Endothelial cell of umbilical vein (primary cell): Measurements from ENCODE around the gene PRAF2. TPM values are rescaled to one million over a fixed set of nuclear protein-coding genes. Genes with fewer than 3 reads are reported as not detected.

Experiments used
- BruUV-seq: library from RNA; stranded (reverse); fragments of 400-500 nt; replicated peaks from 2 replicates; lab custom pipeline; 2021; lab: Mats Ljungman, UMichigan
- CTCF ChIA-PET: fragments of 300-600, 350-600 bp; sonication (Branson Sonifier 250); formaldehyde crosslinking; loops from one replicate; lab custom pipeline; 2021; ENCODE audit warnings: antibody characterized with exemption, inconsistent platforms; lab: Charles Lee
- POLR2A ChIA-PET: fragments of 300-600, 350-600 bp; sonication (Branson Sonifier 250); formaldehyde crosslinking; loops from one replicate; lab custom pipeline; 2021; ENCODE audit warnings: antibody characterized with exemption, inconsistent platforms; lab: Charles Lee
- DNase-seq: peaks from one replicate; pipeline ENCODE4 v3.0.0-alpha.2; 2011; ENCODE audit warnings: low read depth, low spot score
- FAIRE-seq: peaks from 2 replicates; lab custom pipeline; 2011; peaks lifted over from hg19 to GRCh38; lab: Jason Lieb, UNC
- H2AFZ ChIP-seq: 2 replicates; pipeline ENCODE4 v1.6.0; 2012; ENCODE audit warnings: low read depth, low read length, control low read depth, inconsistent platforms
- H3K27ac ChIP-seq: 2 replicates; pipeline ENCODE4 v1.5.1; 2011; ENCODE audit warnings: low read depth, mild to moderate bottlenecking, control low read depth, low read length, moderate library complexity; ENCODE audit not compliant: insufficient read depth
- H3K27me3 ChIP-seq, 2 experiments: 2 replicates each; pipeline versions ENCODE4 v1.6.0 to v1.6.1; 2011; ENCODE audit warnings: low read length in 2 of 2, mixed read lengths in 1 of 2; ENCODE audit not compliant: control insufficient read depth in 2 of 2, insufficient read depth in 2 of 2
- H3K36me3 ChIP-seq, 2 experiments: 2 replicates in 1 of 2; 3 replicates in 1 of 2; pipeline ENCODE4 v1.5.1; 2011; ENCODE audit warnings: low read length in 2 of 2, mild to moderate bottlenecking in 1 of 2, moderate library complexity in 1 of 2; ENCODE audit not compliant: control insufficient read depth in 2 of 2, insufficient read depth in 2 of 2; ENCODE audit errors: extremely low read depth in 1 of 2
- H3K4me1 ChIP-seq: 3 replicates; pipeline ENCODE4 v1.5.1; 2011; ENCODE audit warnings: mild to moderate bottlenecking, low read length; ENCODE audit not compliant: control insufficient read depth, insufficient read depth; ENCODE audit errors: extremely low read depth
- H3K4me2 ChIP-seq: 2 replicates; pipeline ENCODE4 v1.6.1; 2011; ENCODE audit warnings: low read length, control low read depth, mixed read lengths; ENCODE audit not compliant: insufficient read depth
- H3K4me3 ChIP-seq, 3 experiments: fragments of 200-600 bp in 1 of 3; sonication (generic), shearing (Covaris generic) in 1 of 3; replicated peaks in 1 of 3; 2 replicates each; pipeline ENCODE4 v1.5.1; 2011 to 2016; ENCODE audit warnings: control low read depth in 3 of 3, low read length in 3 of 3, mild to moderate bottlenecking in 2 of 3, inconsistent platforms in 1 of 3, low read depth in 1 of 3, moderate library complexity in 1 of 3; ENCODE audit not compliant: insufficient read depth in 1 of 3
- H3K79me2 ChIP-seq: 2 replicates; pipeline ENCODE4 v1.6.0; 2012; ENCODE audit warnings: low read length, inconsistent platforms; ENCODE audit not compliant: control insufficient read depth, insufficient read depth
- H3K9ac ChIP-seq: replicated peaks from 2 replicates; pipeline ENCODE3; 2011; ENCODE audit warnings: low read length, control low read depth; ENCODE audit not compliant: insufficient read depth; ENCODE audit errors: extremely low read depth
- H3K9me1 ChIP-seq: replicated peaks from 3 replicates; pipeline ENCODE4 v1.6.0; 2011; ENCODE audit warnings: mild to moderate bottlenecking, low read length; ENCODE audit not compliant: control insufficient read depth, insufficient read depth; ENCODE audit errors: extremely low read depth
- H3K9me3 ChIP-seq: replicated peaks from 2 replicates; pipeline ENCODE4 v1.5.1; 2012; ENCODE audit warnings: low read length, inconsistent platforms; ENCODE audit not compliant: control insufficient read depth, insufficient read depth
- H4K20me1 ChIP-seq: replicated peaks from 2 replicates; pipeline ENCODE3; 2011; ENCODE audit warnings: mild to moderate bottlenecking, low read length; ENCODE audit not compliant: control insufficient read depth, insufficient read depth; ENCODE audit errors: extremely low read depth
- CTCF ChIP-seq, 2 donors: IDR thresholded peaks; 1 replicate in 1 of 2; 2 replicates in 1 of 2; pipeline ENCODE4 v1.5.1; 2011; ENCODE audit warnings: low read length in 2 of 2, mild to moderate bottlenecking in 2 of 2, moderate library complexity in 2 of 2, control low read depth in 1 of 2, inconsistent platforms in 1 of 2, low read depth in 1 of 2; ENCODE audit not compliant: insufficient read depth in 1 of 2; ENCODE audit errors: extremely low read depth in 1 of 2
- EZH2 ChIP-seq: IDR thresholded peaks from 2 replicates; pipeline ENCODE4 v1.6.1; 2012; ENCODE audit warnings: borderline replicate concordance, low read depth, mild to moderate bottlenecking, moderate library complexity, low read length, inconsistent platforms; ENCODE audit not compliant: severe bottlenecking
- FOS ChIP-seq: IDR thresholded peaks from 2 replicates; pipeline ENCODE4 v1.6.1; 2011; ENCODE audit warnings: mild to moderate bottlenecking, low read length, moderate library complexity, borderline replicate concordance; ENCODE audit not compliant: insufficient read depth
- GATA2 ChIP-seq: IDR thresholded peaks from 2 replicates; pipeline ENCODE4 v1.7.0; 2011; ENCODE audit warnings: low read depth, mild to moderate bottlenecking, moderate library complexity, mixed read lengths, low read length; ENCODE audit not compliant: insufficient read length, insufficient read depth
- JUN ChIP-seq: IDR thresholded peaks from 2 replicates; pipeline ENCODE4 v1.6.1; 2011; ENCODE audit warnings: borderline replicate concordance, low read depth; ENCODE audit not compliant: insufficient read length, insufficient read depth
- MAX ChIP-seq: IDR thresholded peaks from 2 replicates; pipeline ENCODE4 v1.6.1; 2011; ENCODE audit not compliant: insufficient read depth, insufficient read length
- MYC ChIP-seq: IDR thresholded peaks from one replicate; pipeline ENCODE4 v1.6.1; 2011; ENCODE audit warnings: mild to moderate bottlenecking, low read depth, low read length
- POLR2A ChIP-seq: IDR thresholded peaks from 2 replicates; pipeline ENCODE4 v1.6.1; 2012; ENCODE audit warnings: low read depth, mild to moderate bottlenecking, control low read depth, low read length
- POLR2AphosphoS5 ChIP-seq: IDR thresholded peaks from 2 replicates; pipeline ENCODE4 v1.6.1; 2012; ENCODE audit warnings: low read depth, mild to moderate bottlenecking, control low read depth, low read length, moderate library complexity; ENCODE audit not compliant: insufficient read depth
- dilution Hi-C: fragments of 300-500 bp; cut with MboI; formaldehyde crosslinking; loops from one replicate; pipeline ENCODE4 v1.15.0; 2019; ENCODE audit warnings: low sequenced_read_pairs; ENCODE audit not compliant: extremely low pct_ligation_motif_present
- intact Hi-C: fragments of 100-400 bp; cut with micrococcal nuclease; formaldehyde crosslinking; loops from one replicate; pipeline ENCODE4 v1.10.0; 2022
- polyA plus RNA-seq, 4 experiments: library from polyadenylated mRNA; depleted of rRNA in 3 of 4; stranded (reverse) in 3 of 4; unstranded in 1 of 4; fragments of >200 nt; gene quantifications; 2 replicates each; pipeline versions ENCODE4 v1.2.1 to v1.2.3, GENCODE V29; 2011 to 2012; ENCODE audit warnings: missing spikeins in 1 of 4
- total RNA-seq: library from RNA; stranded (reverse); gene quantifications from 2 replicates; pipeline ENCODE4 v1.2.3, GENCODE V29; 2021

PRAF2 gene
- total and polyA plus RNA-seq, 2 donors (not counting 3 experiments of a cell fraction or from before 2014, with no cell fraction given): 36.2 to 41.6 TPM

GRCh38 chrX:49071877-49072711 lies 1.7 kb downstream of the PRAF2 start:
- H3K36me3 ChIP-seq: no peaks in the 10 kb centered on the region
- peak overlapping the region; percentile 37 to 85 (median 63) for H3K4me3 ChIP-seq
- dilution Hi-C loops (no loop called here), intact Hi-C loops (loop anchor here (1.0 to 10.0 kb wide), 2 partner anchors 29 to 683 kb away; partner anchors contain the start of gene TFE3)
- peak overlapping the region; percentile 86 for H3K4me2 ChIP-seq
- peaks cover 9% of the 10 kb centered on the region for H3K4me1 ChIP-seq
- no peaks in the 10 kb centered on the region for H3K27me3 ChIP-seq
- ChIA-PET POLR2A (no interaction called here), CTCF (no interaction called here)
- DNase-seq: peak; percentile 81
- BruUV-seq: no TSS peak
- H4K20me1 ChIP-seq: no peaks in the 10 kb centered on the region
- H3K9ac ChIP-seq: peak overlapping the region; percentile 63
- H3K9me1 ChIP-seq: no peaks in the 10 kb centered on the region
- peaks cover 11% of the 10 kb centered on the region for H3K79me2 ChIP-seq
- peak; percentile 88 for FAIRE-seq
- H3K27ac ChIP-seq: no peak overlapping the region
- H3K9me3 ChIP-seq: no peaks in the 10 kb centered on the region
- peak overlapping the region; percentile 19 for H2AFZ ChIP-seq
- TF ChIP-seq FOS (no peak), MAX (peak; percentile 16), POLR2A (peak; percentile 41), POLR2AphosphoS5 (peak; percentile 20), EZH2 (no peak), CTCF (IDR thresholded peaks at IDR 0.05; ENCODE audit: extremely low read depth in 1 of 2, insufficient read depth in 1 of 2, low read depth in 1 of 2, low read length in 2 of 2) (no peak), MYC (no peak), GATA2 (no peak), JUN (no peak)
